HEK293 (cell line): ENCODE results near the gene CDYL.

ENCODE experiments used
- CTCF ChIA-PET: fragments of 350-600 bp; formaldehyde crosslinking; extraction: SDS; loops from one replicate; lab custom pipeline; 2021; ENCODE audit warnings: antibody characterized with exemption; lab: Yijun Ruan, JAX
- POLR2A ChIA-PET: fragments of 300-600 bp; formaldehyde crosslinking; extraction: SDS; loops from one replicate; lab custom pipeline; 2020; ENCODE audit warnings: antibody characterized with exemption, inconsistent platforms; lab: Yijun Ruan, JAX
- H3K27ac ChIP-seq: fragments of 200-500 bp; sonication (Bioruptor generic); 2 replicates; pipeline ENCODE4 v1.5.1; 2014; ENCODE audit warnings: low read depth, low read length, control low read depth, inconsistent platforms; ENCODE audit errors: extremely low read depth
- H3K36me3 ChIP-seq, 2 experiments: fragments of 200-500 bp in 1 of 2; sonication (Bioruptor generic) in 1 of 2; 1 replicate in 1 of 2; 2 replicates in 1 of 2; pipeline ENCODE4 v1.5.1; 2014 to 2017; ENCODE audit warnings: inconsistent platforms in 2 of 2, low read length in 2 of 2; ENCODE audit not compliant: control insufficient read depth in 2 of 2, insufficient read depth in 1 of 2
- H3K4me1 ChIP-seq: fragments of 200-500 bp; sonication (Bioruptor generic); 2 replicates; pipeline ENCODE4 v1.5.1; 2014; ENCODE audit warnings: mild to moderate bottlenecking, low read length, inconsistent platforms; ENCODE audit not compliant: control insufficient read depth, insufficient read depth
- H3K4me3 ChIP-seq: 2 replicates; pipeline ENCODE4 v1.5.1; 2011; ENCODE audit warnings: low read depth, mild to moderate bottlenecking, control low read depth, low read length, moderate library complexity
- H3K9me3 ChIP-seq: fragments of 200-500 bp; sonication (Bioruptor generic); 2 replicates; pipeline ENCODE4 v1.5.1; 2014; ENCODE audit warnings: low read depth, low read length, inconsistent platforms; ENCODE audit not compliant: control insufficient read depth, insufficient read depth
- GLI2 ChIP-seq: fragments of 450-650 bp; formaldehyde crosslinking; IDR thresholded peaks from 2 replicates; pipeline ENCODE4; 2017; ENCODE audit warnings: missing biosample characterization, missing genetic modification characterization, low read depth, borderline replicate concordance
- MYNN ChIP-seq: fragments of 450-650 bp; formaldehyde crosslinking; IDR thresholded peaks from 2 replicates; pipeline ENCODE4 v1.5.1; 2016; ENCODE audit warnings: missing biosample characterization, missing genetic modification characterization, borderline replicate concordance
- REPIN1 ChIP-seq: fragments of 450-650 bp; formaldehyde crosslinking; IDR thresholded peaks from 2 replicates; pipeline ENCODE4 v1.5.1; 2017; ENCODE audit warnings: missing biosample characterization, missing genetic modification characterization, low read depth
- REST ChIP-seq: fragments of 450-650 bp; formaldehyde crosslinking; IDR thresholded peaks from 2 replicates; pipeline ENCODE4 v1.5.1; 2016; ENCODE audit warnings: missing biosample characterization, missing genetic modification characterization
- ZBTB10 ChIP-seq: fragments of 450-650 bp; formaldehyde crosslinking; IDR thresholded peaks from 2 replicates; pipeline ENCODE4 v1.5.1; 2016; ENCODE audit warnings: missing biosample characterization, missing genetic modification characterization
- ZBTB8A ChIP-seq: fragments of 450-650 bp; formaldehyde crosslinking; IDR thresholded peaks from 2 replicates; pipeline ENCODE4 v1.5.1; 2016; ENCODE audit warnings: missing biosample characterization, missing genetic modification characterization
- ZNF121 ChIP-seq: fragments of 450-650 bp; formaldehyde crosslinking; IDR thresholded peaks from 2 replicates; pipeline ENCODE4 v1.5.1; 2016; ENCODE audit warnings: missing biosample characterization, missing genetic modification characterization
- ZNF18 ChIP-seq: fragments of 450-650 bp; formaldehyde crosslinking; IDR thresholded peaks from 2 replicates; pipeline ENCODE4 v1.5.1; 2016; ENCODE audit warnings: missing biosample characterization, missing genetic modification characterization
- ZNF292 ChIP-seq: fragments of 450-650 bp; formaldehyde crosslinking; IDR thresholded peaks from 2 replicates; pipeline ENCODE4 v1.5.1; 2016; ENCODE audit warnings: low read depth, missing biosample characterization, missing genetic modification characterization, borderline replicate concordance
- ZNF350 ChIP-seq: fragments of 450-650 bp; formaldehyde crosslinking; IDR thresholded peaks from 2 replicates; pipeline ENCODE4 v1.5.0; 2017; ENCODE audit warnings: missing biosample characterization, mild to moderate bottlenecking, missing genetic modification characterization
- ZNF366 ChIP-seq: fragments of 450-650 bp; formaldehyde crosslinking; conservative IDR thresholded peaks from 2 replicates; pipeline ENCODE4 v1.5.1; 2016; ENCODE audit warnings: missing biosample characterization, missing genetic modification characterization
- ZNF404 ChIP-seq: fragments of 450-650 bp; formaldehyde crosslinking; IDR thresholded peaks from 2 replicates; pipeline ENCODE4 v1.5.1; 2017; ENCODE audit warnings: missing biosample characterization, missing genetic modification characterization
- ZNF433 ChIP-seq: fragments of 450-650 bp; formaldehyde crosslinking; IDR thresholded peaks from 2 replicates; pipeline ENCODE4 v1.5.1; 2016; ENCODE audit warnings: missing biosample characterization, missing genetic modification characterization, low read depth
- ZNF521 ChIP-seq: fragments of 450-650 bp; formaldehyde crosslinking; IDR thresholded peaks from 2 replicates; pipeline ENCODE4 v1.5.1; 2017; ENCODE audit warnings: missing biosample characterization, mild to moderate bottlenecking, missing genetic modification characterization
- ZNF530 ChIP-seq: fragments of 450-650 bp; formaldehyde crosslinking; IDR thresholded peaks from 2 replicates; pipeline ENCODE4 v1.5.1; 2016; ENCODE audit warnings: low read depth, missing biosample characterization, missing genetic modification characterization
- ZNF544 ChIP-seq: fragments of 450-650 bp; formaldehyde crosslinking; IDR thresholded peaks from 2 replicates; pipeline ENCODE4 v1.5.0; 2017; ENCODE audit warnings: missing biosample characterization, missing genetic modification characterization
- ZNF658 ChIP-seq: fragments of 450-650 bp; formaldehyde crosslinking; IDR thresholded peaks from 2 replicates; pipeline ENCODE4; 2016; ENCODE audit warnings: missing biosample characterization, missing genetic modification characterization
- ZNF777 ChIP-seq: fragments of 450-650 bp; formaldehyde crosslinking; IDR thresholded peaks from 2 replicates; pipeline ENCODE4 v1.5.1; 2017; ENCODE audit warnings: missing biosample characterization, missing genetic modification characterization, borderline replicate concordance

Gene CDYL

GRCh38 chr6:4972438-4972837 is 196.2 kb downstream of the CDYL start:
- ChIA-PET CTCF (interaction anchor here (0.6 kb wide), 1 partner anchor 131 kb away, joined by 3 read pairs; no protein-coding TSS in a partner anchor), POLR2A (no interaction called here)
- Histone ChIP-seq H3K27ac (no peak overlapping the region), H3K9me3 (no peaks in the 10 kb centered on the region), H3K4me3 (no peak overlapping the region), H3K36me3 (no peaks in the 10 kb centered on the region), H3K4me1 (no peaks in the 10 kb centered on the region)
- no peak for TF ChIP-seq ZNF18 (tag by site-specific recombination)
- no peak for TF ChIP-seq ZNF366 (tag by site-specific recombination)
- no peak for TF ChIP-seq ZNF292 (tag by site-specific recombination)
- no peak for TF ChIP-seq ZNF121 (tag by site-specific recombination)
- TF ChIP-seq ZBTB8A (tag by site-specific recombination), result no peak
- no peak for TF ChIP-seq ZNF658 (tag by site-specific recombination)
- no peak for TF ChIP-seq ZNF777 (tag by site-specific recombination)
- no peak for TF ChIP-seq ZNF530 (tag by site-specific recombination)
- no peak for TF ChIP-seq ZNF404
- no peak for TF ChIP-seq REST (tag by site-specific recombination)
- no peak for TF ChIP-seq ZNF433 (tag by site-specific recombination)
- TF ChIP-seq ZNF350 (tag by site-specific recombination), result no peak
- no peak for TF ChIP-seq ZNF521 (tag by site-specific recombination)

- CTCF ChIA-PET, result interaction anchor here (0.6 kb wide), 2 partner anchors 49 to 167 kb away, joined by 3 read pairs; no protein-coding TSS in a partner anchor
- Histone ChIP-seq H3K4me1 (no peaks in the 10 kb centered on the region), H3K9me3 (no peaks in the 10 kb centered on the region), H3K36me3 (no peaks in the 10 kb centered on the region), H3K4me3 (no peak overlapping the region), H3K27ac (no peak overlapping the region)
- POLR2A ChIA-PET, result no interaction called here
- TF ChIP-seq GLI2 (tag by site-specific recombination) (no peak), ZNF404 (no peak), ZBTB10 (no peak), REPIN1 (tag by site-specific recombination) (no peak), ZNF544 (tag by site-specific recombination) (no peak), MYNN (tag by site-specific recombination) (no peak)
Measured at GRCh38 chr6:4973415-4973814, 197.2 kb downstream of the CDYL start.
